SU-DHL-6 (cell line): ENCODE results near the gene CFAP97D2.

Experiments used
- H2AFZ ChIP-seq: fragments of 200-600 bp; sonication (generic); 2 replicates; pipeline ENCODE4 v1.6.1; 2014; ENCODE audit warnings: low read depth, mild to moderate bottlenecking, moderate library complexity, mixed read lengths, antibody characterized with exemption, low read length; ENCODE audit not compliant: severe bottlenecking
- H3F3A ChIP-seq: fragments of 200-600 bp; shearing (Covaris generic); 2 replicates; pipeline ENCODE4 v1.6.0; 2016; ENCODE audit warnings: antibody characterized with exemption, mild to moderate bottlenecking; ENCODE audit not compliant: insufficient read depth
- H3K27ac ChIP-seq: fragments of 200-600 bp; sonication (generic); 2 replicates; pipeline ENCODE4 v1.5.1; 2016; ENCODE audit warnings: low read depth, mild to moderate bottlenecking, low read length, moderate library complexity, mixed read lengths
- H3K27me3 ChIP-seq: fragments of 200-600 bp; sonication (generic), shearing (Covaris generic); 2 replicates; pipeline ENCODE4 v1.6.0; 2014; ENCODE audit warnings: mild to moderate bottlenecking, low read length
- H3K36me3 ChIP-seq: fragments of 200-600 bp; sonication (generic); 2 replicates; pipeline ENCODE4 v1.6.1; 2014; ENCODE audit warnings: mild to moderate bottlenecking, low read length, mixed read lengths
- H3K4me2 ChIP-seq: fragments of 300-600, 200-600 bp; shearing (Covaris generic), sonication (generic); 2 replicates; pipeline ENCODE4 v1.6.0; 2014; ENCODE audit warnings: low read length, low read depth, mild to moderate bottlenecking; ENCODE audit not compliant: poor library complexity, severe bottlenecking
- H3K4me3 ChIP-seq: fragments of 200-600 bp; sonication (generic); 2 replicates; pipeline ENCODE4 v1.5.1; 2014; ENCODE audit warnings: antibody characterized with exemption, low read length, mild to moderate bottlenecking, mixed read lengths; ENCODE audit not compliant: insufficient read depth, poor library complexity, severe bottlenecking
- H3K79me2 ChIP-seq: fragments of 200-600 bp; sonication (generic); 2 replicates; pipeline ENCODE4 v1.6.1; 2014; ENCODE audit warnings: mild to moderate bottlenecking, low read length, moderate library complexity; ENCODE audit not compliant: insufficient read depth
- H3K9ac ChIP-seq: fragments of 200-600 bp; sonication (generic); 2 replicates; pipeline ENCODE4 v1.7.0; 2014; ENCODE audit warnings: mild to moderate bottlenecking, low read length
- H3K9me2 ChIP-seq: fragments of 200-600 bp; sonication (generic); replicated peaks from 2 replicates; pipeline ENCODE4 v1.6.1; 2014; ENCODE audit warnings: low read length; ENCODE audit not compliant: insufficient read depth
- H3K9me3 ChIP-seq: fragments of 200-600 bp; sonication (generic); 2 replicates; pipeline ENCODE4 v1.6.1; 2014; ENCODE audit warnings: low read length, mixed read lengths; ENCODE audit not compliant: insufficient read depth
- H4K20me1 ChIP-seq: fragments of 200-600 bp; sonication (generic); 2 replicates; pipeline ENCODE4 v1.6.1; 2014; ENCODE audit warnings: low read depth, mild to moderate bottlenecking, antibody characterized with exemption, low read length, moderate library complexity, mixed read lengths
- CTCF ChIP-seq: fragments of 200-600 bp; sonication (generic); IDR thresholded peaks from one replicate; pipeline ENCODE4 v1.5.1; 2017; ENCODE audit warnings: antibody characterized with exemption, mild to moderate bottlenecking, low read length, moderate library complexity; ENCODE audit not compliant: insufficient read depth, poor library complexity, severe bottlenecking
- EZH2phosphoT487 ChIP-seq: fragments of 200-600 bp; sonication (generic), shearing (Covaris generic); conservative IDR thresholded peaks from 2 replicates; pipeline ENCODE4 v1.6.1; 2018; ENCODE audit warnings: mild to moderate bottlenecking, antibody characterized with exemption, low read length, moderate library complexity, mixed read lengths

CFAP97D2 gene

GRCh38 chr13:114134111-114134943, 44.7 kb upstream of the CFAP97D2 start:
- H3K9ac ChIP-seq: no peak overlapping the region
- H3K27ac ChIP-seq: no peak overlapping the region
- no peaks in the 10 kb centered on the region for H3K36me3 ChIP-seq
- no peaks in the 10 kb centered on the region for H3K79me2 ChIP-seq
- H3K4me2 ChIP-seq: no peak overlapping the region
- H3F3A ChIP-seq: 0 out of 2 replicates have a peak, but pooled peaks cover 3% of the 10 kb centered on the region
- H3K27me3 ChIP-seq: no peaks in the 10 kb centered on the region
- H3K4me3 ChIP-seq: no peak overlapping the region
- H2AFZ ChIP-seq: no peak overlapping the region
- H3K9me2 ChIP-seq: no peaks in the 10 kb centered on the region
- no peaks in the 10 kb centered on the region for H4K20me1 ChIP-seq
- TF ChIP-seq CTCF (no peak), EZH2phosphoT487 (no peak)
- no peaks in the 10 kb centered on the region for H3K9me3 ChIP-seq

- TF ChIP-seq CTCF (no peak), EZH2phosphoT487 (no peak)
- H3K9me3 ChIP-seq: no peaks in the 10 kb centered on the region
- no peaks in the 10 kb centered on the region for H3K79me2 ChIP-seq
- no peak overlapping the region for H3K4me3 ChIP-seq
- H3K36me3 ChIP-seq: no peaks in the 10 kb centered on the region
- no peaks in the 10 kb centered on the region for H4K20me1 ChIP-seq
- H2AFZ ChIP-seq: no peak overlapping the region
- H3K9ac ChIP-seq: no peak overlapping the region
- H3K9me2 ChIP-seq: no peaks in the 10 kb centered on the region
- H3K27me3 ChIP-seq: no peaks in the 10 kb centered on the region
- H3K27ac ChIP-seq: no peak overlapping the region
- H3F3A ChIP-seq: no peaks in the 10 kb centered on the region
- no peak overlapping the region for H3K4me2 ChIP-seq
Measured at GRCh38 chr13:114134944-114135610, 44.0 kb upstream of the CFAP97D2 start.

GRCh38 chr13:114135731-114136171, 43.3 kb upstream of the CFAP97D2 start:
- Histone ChIP-seq H3K79me2 (no peaks in the 10 kb centered on the region), H3K36me3 (no peaks in the 10 kb centered on the region), H3K4me3 (no peak overlapping the region), H3K4me2 (no peak overlapping the region), H3K9me3 (no peaks in the 10 kb centered on the region), H3K27ac (no peak overlapping the region), H4K20me1 (no peaks in the 10 kb centered on the region), H3K27me3 (no peaks in the 10 kb centered on the region), H2AFZ (no peak overlapping the region), H3K9ac (no peak overlapping the region), H3F3A (no peaks in the 10 kb centered on the region), H3K9me2 (no peaks in the 10 kb centered on the region)
- TF ChIP-seq EZH2phosphoT487 (no peak), CTCF (no peak)
